ENCODE results near the gene LPIN1. TPM values are rescaled to one million over a fixed set of nuclear protein-coding genes. Genes with fewer than 3 reads are reported as not detected.

LPIN1 gene
- 38.6 TPM for total RNA-seq

GRCh38 chr2:11746376-11746806, at the start of gene LPIN1:
TSS of gene LPIN1 (plus strand) at chr2:11746632. CDS start at chr2:11765542, 18,910 bp downstream.

Other genes starting within 250 kb of the LPIN1 start
- gene GREB1, start 212.6 kb upstream of the LPIN1 start, total RNA-seq, result 18.5 TPM
- gene NTSR2, start 76.4 kb upstream of the LPIN1 start, total RNA-seq, result 0.44 TPM